Endothelial cell of umbilical vein (primary cell): Measurements from ENCODE around the gene BLNK. TPM values are rescaled to one million over a fixed set of nuclear protein-coding genes. Genes with fewer than 3 reads are reported as not detected.
A peak's percentile ranks its signal among the peaks of the same experiment; 100 is the strongest.

Experiments used
- BruUV-seq: library from RNA; stranded (reverse); fragments of 400-500 nt; replicated peaks from 2 replicates; lab custom pipeline; 2021; lab: Mats Ljungman, UMichigan
- CTCF ChIA-PET: fragments of 300-600, 350-600 bp; sonication (Branson Sonifier 250); formaldehyde crosslinking; loops from one replicate; lab custom pipeline; 2021; ENCODE audit warnings: antibody characterized with exemption, inconsistent platforms; lab: Charles Lee
- POLR2A ChIA-PET: fragments of 300-600, 350-600 bp; sonication (Branson Sonifier 250); formaldehyde crosslinking; loops from one replicate; lab custom pipeline; 2021; ENCODE audit warnings: antibody characterized with exemption, inconsistent platforms; lab: Charles Lee
- DNase-seq: peaks from one replicate; pipeline ENCODE4 v3.0.0-alpha.2; 2011; ENCODE audit warnings: low read depth, low spot score
- FAIRE-seq: peaks from 2 replicates; lab custom pipeline; 2011; peaks lifted over from hg19 to GRCh38; lab: Jason Lieb, UNC
- H2AFZ ChIP-seq: 2 replicates; pipeline ENCODE4 v1.6.0; 2012; ENCODE audit warnings: low read depth, low read length, control low read depth, inconsistent platforms
- H3K27ac ChIP-seq: 2 replicates; pipeline ENCODE4 v1.5.1; 2011; ENCODE audit warnings: low read depth, mild to moderate bottlenecking, control low read depth, low read length, moderate library complexity; ENCODE audit not compliant: insufficient read depth
- H3K27me3 ChIP-seq, 2 experiments: 2 replicates each; pipeline versions ENCODE4 v1.6.0 to v1.6.1; 2011; ENCODE audit warnings: low read length in 2 of 2, mixed read lengths in 1 of 2; ENCODE audit not compliant: control insufficient read depth in 2 of 2, insufficient read depth in 2 of 2
- H3K36me3 ChIP-seq, 2 experiments: 2 replicates in 1 of 2; 3 replicates in 1 of 2; pipeline ENCODE4 v1.5.1; 2011; ENCODE audit warnings: low read length in 2 of 2, mild to moderate bottlenecking in 1 of 2, moderate library complexity in 1 of 2; ENCODE audit not compliant: control insufficient read depth in 2 of 2, insufficient read depth in 2 of 2; ENCODE audit errors: extremely low read depth in 1 of 2
- H3K4me1 ChIP-seq: 3 replicates; pipeline ENCODE4 v1.5.1; 2011; ENCODE audit warnings: mild to moderate bottlenecking, low read length; ENCODE audit not compliant: control insufficient read depth, insufficient read depth; ENCODE audit errors: extremely low read depth
- H3K4me2 ChIP-seq: 2 replicates; pipeline ENCODE4 v1.6.1; 2011; ENCODE audit warnings: low read length, control low read depth, mixed read lengths; ENCODE audit not compliant: insufficient read depth
- H3K4me3 ChIP-seq, 3 experiments: fragments of 200-600 bp in 1 of 3; sonication (generic), shearing (Covaris generic) in 1 of 3; replicated peaks in 1 of 3; 2 replicates each; pipeline ENCODE4 v1.5.1; 2011 to 2016; ENCODE audit warnings: control low read depth in 3 of 3, low read length in 3 of 3, mild to moderate bottlenecking in 2 of 3, inconsistent platforms in 1 of 3, low read depth in 1 of 3, moderate library complexity in 1 of 3; ENCODE audit not compliant: insufficient read depth in 1 of 3
- H3K79me2 ChIP-seq: 2 replicates; pipeline ENCODE4 v1.6.0; 2012; ENCODE audit warnings: low read length, inconsistent platforms; ENCODE audit not compliant: control insufficient read depth, insufficient read depth
- H3K9ac ChIP-seq: replicated peaks from 2 replicates; pipeline ENCODE3; 2011; ENCODE audit warnings: low read length, control low read depth; ENCODE audit not compliant: insufficient read depth; ENCODE audit errors: extremely low read depth
- H3K9me1 ChIP-seq: replicated peaks from 3 replicates; pipeline ENCODE4 v1.6.0; 2011; ENCODE audit warnings: mild to moderate bottlenecking, low read length; ENCODE audit not compliant: control insufficient read depth, insufficient read depth; ENCODE audit errors: extremely low read depth
- H3K9me3 ChIP-seq: replicated peaks from 2 replicates; pipeline ENCODE4 v1.5.1; 2012; ENCODE audit warnings: low read length, inconsistent platforms; ENCODE audit not compliant: control insufficient read depth, insufficient read depth
- H4K20me1 ChIP-seq: replicated peaks from 2 replicates; pipeline ENCODE3; 2011; ENCODE audit warnings: mild to moderate bottlenecking, low read length; ENCODE audit not compliant: control insufficient read depth, insufficient read depth; ENCODE audit errors: extremely low read depth
- EZH2 ChIP-seq: IDR thresholded peaks from 2 replicates; pipeline ENCODE4 v1.6.1; 2012; ENCODE audit warnings: borderline replicate concordance, low read depth, mild to moderate bottlenecking, moderate library complexity, low read length, inconsistent platforms; ENCODE audit not compliant: severe bottlenecking
- GATA2 ChIP-seq: IDR thresholded peaks from 2 replicates; pipeline ENCODE4 v1.7.0; 2011; ENCODE audit warnings: low read depth, mild to moderate bottlenecking, moderate library complexity, mixed read lengths, low read length; ENCODE audit not compliant: insufficient read length, insufficient read depth
- MYC ChIP-seq: IDR thresholded peaks from one replicate; pipeline ENCODE4 v1.6.1; 2011; ENCODE audit warnings: mild to moderate bottlenecking, low read depth, low read length
- POLR2A ChIP-seq: IDR thresholded peaks from 2 replicates; pipeline ENCODE4 v1.6.1; 2012; ENCODE audit warnings: low read depth, mild to moderate bottlenecking, control low read depth, low read length
- POLR2AphosphoS5 ChIP-seq: IDR thresholded peaks from 2 replicates; pipeline ENCODE4 v1.6.1; 2012; ENCODE audit warnings: low read depth, mild to moderate bottlenecking, control low read depth, low read length, moderate library complexity; ENCODE audit not compliant: insufficient read depth
- dilution Hi-C: fragments of 300-500 bp; cut with MboI; formaldehyde crosslinking; loops from one replicate; pipeline ENCODE4 v1.15.0; 2019; ENCODE audit warnings: low sequenced_read_pairs; ENCODE audit not compliant: extremely low pct_ligation_motif_present
- intact Hi-C: fragments of 100-400 bp; cut with micrococcal nuclease; formaldehyde crosslinking; loops from one replicate; pipeline ENCODE4 v1.10.0; 2022
- polyA plus RNA-seq, 4 experiments: library from polyadenylated mRNA; depleted of rRNA in 3 of 4; stranded (reverse) in 3 of 4; unstranded in 1 of 4; fragments of >200 nt; gene quantifications; 2 replicates each; pipeline versions ENCODE4 v1.2.1 to v1.2.3, GENCODE V29; 2011 to 2012; ENCODE audit warnings: missing spikeins in 1 of 4
- total RNA-seq: library from RNA; stranded (reverse); gene quantifications from 2 replicates; pipeline ENCODE4 v1.2.3, GENCODE V29; 2021
- TF ChIP-seq, protein P1 (sequence below): IDR thresholded peaks from 2 replicates; pipeline ENCODE4 v1.6.1; 2011; ENCODE audit not compliant: insufficient read depth, insufficient read length
- TF ChIP-seq, protein P2 (sequence below), 2 donors: IDR thresholded peaks; 1 replicate in 1 of 2; 2 replicates in 1 of 2; pipeline ENCODE4 v1.5.1; 2011; ENCODE audit warnings: low read length in 2 of 2, mild to moderate bottlenecking in 2 of 2, moderate library complexity in 2 of 2, control low read depth in 1 of 2, inconsistent platforms in 1 of 2, low read depth in 1 of 2; ENCODE audit not compliant: insufficient read depth in 1 of 2; ENCODE audit errors: extremely low read depth in 1 of 2

Gene BLNK
- total and polyA plus RNA-seq, 2 donors (not counting 3 experiments of a cell fraction or from before 2014, with no cell fraction given) = not detected

- no peak overlapping the region for H3K4me2 ChIP-seq
- TF ChIP-seq, protein P1, sequence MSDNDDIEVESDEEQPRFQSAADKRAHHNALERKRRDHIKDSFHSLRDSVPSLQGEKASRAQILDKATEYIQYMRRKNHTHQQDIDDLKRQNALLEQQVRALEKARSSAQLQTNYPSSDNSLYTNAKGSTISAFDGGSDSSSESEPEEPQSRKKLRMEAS = no peak
- no peak for TF ChIP-seq EZH2
- TF ChIP-seq GATA2 = no peak
- no peak for TF ChIP-seq POLR2A
- TF ChIP-seq POLR2AphosphoS5 = no peak
- no peak for TF ChIP-seq MYC
- no TSS peak for BruUV-seq
- dilution Hi-C loops (no loop called here), intact Hi-C loops (no loop called here)
- FAIRE-seq = no peak
- no peak overlapping the region for H2AFZ ChIP-seq
- H3K9me1 ChIP-seq = no peaks in the 10 kb centered on the region
- no peaks in the 10 kb centered on the region for H3K36me3 ChIP-seq
- POLR2A ChIA-PET = no interaction called here
- no peaks in the 10 kb centered on the region for H3K27me3 ChIP-seq
- H3K27ac ChIP-seq = no peak overlapping the region
- H4K20me1 ChIP-seq = no peaks in the 10 kb centered on the region
- no peak overlapping the region for H3K9ac ChIP-seq
- H3K4me3 ChIP-seq = no peak overlapping the region
- H3K79me2 ChIP-seq = no peaks in the 10 kb centered on the region
- CTCF ChIA-PET = interaction anchor here (1.0 to 5.0 kb wide), 16 partner anchors 7 to 213 kb away, joined by 3 to 69 read pairs (median 8); no protein-coding TSS in a partner anchor
- DNase-seq = no peak
- H3K4me1 ChIP-seq = no peaks in the 10 kb centered on the region
- no peaks in the 10 kb centered on the region for H3K9me3 ChIP-seq
Observed at GRCh38 chr10:96230527-96230926, 40.8 kb downstream of the BLNK start.

DNA sequence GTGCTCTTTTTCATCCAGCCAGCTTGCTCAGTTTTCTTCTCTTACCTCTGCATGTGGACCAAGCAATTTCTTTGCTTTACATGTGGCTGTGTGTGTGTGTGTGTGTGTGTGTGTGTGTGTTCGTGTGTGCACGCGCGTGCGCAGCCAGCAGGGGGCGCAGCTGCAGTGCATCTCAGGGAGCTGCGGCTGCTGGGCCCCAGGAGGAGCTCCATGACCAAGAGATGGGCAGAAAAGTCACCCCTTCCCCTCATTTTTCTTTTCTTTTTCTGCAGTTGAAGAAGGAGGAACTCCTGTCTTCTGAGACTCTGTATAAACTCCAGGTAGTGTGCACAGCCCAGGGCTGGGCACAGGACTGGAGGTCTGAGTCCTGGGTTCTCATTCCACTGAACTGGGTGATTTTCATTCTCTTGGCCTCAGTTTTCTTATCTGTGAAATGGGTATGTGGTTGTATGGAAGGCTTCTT lies 41.8 kb downstream of the BLNK start:
- ChIA-PET POLR2A (no interaction called here), CTCF (interaction anchor here (0.6 to 5.0 kb wide), 66 partner anchors 8 to 867 kb away, joined by 3 to 69 read pairs (median 4); partner anchors contain the start of genes BLNK, CC2D2B, CCNJ and TCTN3)
- H3K4me3 ChIP-seq = no peak overlapping the region
- H3K79me2 ChIP-seq = no peaks in the 10 kb centered on the region
- H3K27me3 ChIP-seq = no peaks in the 10 kb centered on the region
- no peak overlapping the region for H3K9ac ChIP-seq
- dilution Hi-C loops = no loop called here
- intact Hi-C loops = loop anchor here (1.0 kb wide), 3 partner anchors 64 to 212 kb away; no protein-coding TSS in a partner anchor
- H3K9me3 ChIP-seq = no peaks in the 10 kb centered on the region
- H3K4me1 ChIP-seq = no peaks in the 10 kb centered on the region
- no peaks in the 10 kb centered on the region for H4K20me1 ChIP-seq
- peak; percentile 8 for FAIRE-seq
- no peak overlapping the region for H2AFZ ChIP-seq
- no peaks in the 10 kb centered on the region for H3K9me1 ChIP-seq
- DNase-seq = peak; percentile 49
- BruUV-seq = no TSS peak
- H3K27ac ChIP-seq = no peak overlapping the region
- no peak for TF ChIP-seq MYC
- TF ChIP-seq, protein P2, sequence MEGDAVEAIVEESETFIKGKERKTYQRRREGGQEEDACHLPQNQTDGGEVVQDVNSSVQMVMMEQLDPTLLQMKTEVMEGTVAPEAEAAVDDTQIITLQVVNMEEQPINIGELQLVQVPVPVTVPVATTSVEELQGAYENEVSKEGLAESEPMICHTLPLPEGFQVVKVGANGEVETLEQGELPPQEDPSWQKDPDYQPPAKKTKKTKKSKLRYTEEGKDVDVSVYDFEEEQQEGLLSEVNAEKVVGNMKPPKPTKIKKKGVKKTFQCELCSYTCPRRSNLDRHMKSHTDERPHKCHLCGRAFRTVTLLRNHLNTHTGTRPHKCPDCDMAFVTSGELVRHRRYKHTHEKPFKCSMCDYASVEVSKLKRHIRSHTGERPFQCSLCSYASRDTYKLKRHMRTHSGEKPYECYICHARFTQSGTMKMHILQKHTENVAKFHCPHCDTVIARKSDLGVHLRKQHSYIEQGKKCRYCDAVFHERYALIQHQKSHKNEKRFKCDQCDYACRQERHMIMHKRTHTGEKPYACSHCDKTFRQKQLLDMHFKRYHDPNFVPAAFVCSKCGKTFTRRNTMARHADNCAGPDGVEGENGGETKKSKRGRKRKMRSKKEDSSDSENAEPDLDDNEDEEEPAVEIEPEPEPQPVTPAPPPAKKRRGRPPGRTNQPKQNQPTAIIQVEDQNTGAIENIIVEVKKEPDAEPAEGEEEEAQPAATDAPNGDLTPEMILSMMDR (IDR thresholded peaks at IDR 0.05; ENCODE audit: extremely low read depth in 1 of 2, insufficient read depth in 1 of 2, low read depth in 1 of 2, low read length in 2 of 2) = peak; percentile 92
- H3K4me2 ChIP-seq = no peak overlapping the region
- H3K36me3 ChIP-seq = no peaks in the 10 kb centered on the region
